Gastrocnemius medialis (tissue), 4 donors: ENCODE results near the gene CMTM4. TPM values are rescaled to one million over a fixed set of nuclear protein-coding genes. Genes with fewer than 3 reads are reported as not detected.

ENCODE experiments used
- ATAC-seq, 2 donors: fragments of 150-250 bp; one replicate each; pipeline ENCODE4 v1.9.1; 2016
- DNase-seq, 2 donors: peaks; one replicate each; pipeline ENCODE4 v3.0.0-alpha.2; 2019
- H3K27ac ChIP-seq, 4 donors: fragments of 200-600 bp; sonication (generic); 1 replicate in 1 of 4; 2 replicates in 3 of 4; pipeline ENCODE4 v1.5.1; 2016 to 2018; ENCODE audit warnings: mild to moderate bottlenecking in 2 of 4, moderate library complexity in 1 of 4
- H3K27me3 ChIP-seq, 3 donors: fragments of 200-600 bp; sonication (generic) in 2 of 3; 1 replicate in 1 of 3; 2 replicates in 2 of 3; pipeline versions ENCODE4 v1.5.1 to v1.6.0; 2016 to 2019; ENCODE audit warnings: mild to moderate bottlenecking in 1 of 3, moderate library complexity in 1 of 3
- H3K36me3 ChIP-seq, 2 donors: fragments of 200-600 bp; sonication (generic) in 1 of 2; one replicate each; pipeline ENCODE4 v1.5.1; 2017 to 2018
- H3K4me1 ChIP-seq, 2 donors: fragments of 200-600 bp; sonication (generic) in 1 of 2; one replicate each; pipeline ENCODE4 v1.5.1; 2016 to 2017; ENCODE audit warnings: mild to moderate bottlenecking in 2 of 2
- H3K4me3 ChIP-seq, 4 donors: fragments of 200-600 bp; sonication (generic) in 3 of 4; 1 replicate in 1 of 4; 2 replicates in 3 of 4; pipeline ENCODE4 v1.5.1; 2016 to 2019; ENCODE audit warnings: mild to moderate bottlenecking in 2 of 4
- H3K9me3 ChIP-seq, 3 donors: fragments of 200-600 bp; sonication (generic) in 2 of 3; 1 replicate in 1 of 3; 2 replicates in 2 of 3; pipeline ENCODE4 v1.5.1; 2016 to 2019
- CTCF ChIP-seq, 5 experiments: fragments of 450-650 bp in 3 of 5; fragments of 200-600 bp in 2 of 5; sonication (generic) in 2 of 5; IDR thresholded peaks in 4 of 5; conservative IDR thresholded peaks in 1 of 5; 1 replicate in 4 of 5; 2 replicates in 1 of 5; pipeline ENCODE4 v1.5.1; 2016 to 2019; ENCODE audit warnings: antibody characterized with exemption in 5 of 5, mild to moderate bottlenecking in 3 of 5, moderate library complexity in 3 of 5
- POLR2A ChIP-seq, 2 donors: fragments of 450-650 bp; IDR thresholded peaks; one replicate each; pipeline ENCODE4 v1.6.1; 2017; ENCODE audit warnings: antibody characterized with exemption in 2 of 2, mild to moderate bottlenecking in 2 of 2, moderate library complexity in 2 of 2
- in situ Hi-C, 4 donors: fragments of 200-750 bp; cut with MboI; loops; one replicate each; pipeline versions ENCODE4 v1.15.0 to v1.8.0; 2017; ENCODE audit warnings: low sequenced_read_pairs in 4 of 4
- intact Hi-C: fragments of 100-400 bp; cut with DNase I; formaldehyde crosslinking; loops from one replicate; pipeline ENCODE4 v1.15.1; 2023; ENCODE audit warnings: low total_unique reads
- total RNA-seq, 4 donors: library from RNA; depleted of rRNA; stranded (reverse); fragments of >200 nt; gene quantifications; one replicate each; pipeline versions ENCODE4 v1.1.0 to v1.2.3, GENCODE V29; 2016

Gene CMTM4
- total RNA-seq, 4 donors from 2014 or later = 5.7 to 15.0 (median 7.2) TPM

- Histone ChIP-seq H3K36me3 (peaks cover 0 to 7% of the 10 kb centered on the region in 2 donors), H3K27ac (no peak within 1 kb of the TSS), H3K27me3 (no peaks in the 10 kb centered on the region), H3K4me3 (no peak within 1 kb of the TSS), H3K4me1 (no peaks in the 10 kb centered on the region), H3K9me3 (no peaks in the 10 kb centered on the region)
- intact Hi-C loops (no loop called here), in situ Hi-C loops (no loop called here)
- no peak for TF ChIP-seq POLR2A (IDR thresholded peaks at IDR 0.05)
- no peak for TF ChIP-seq CTCF (IDR thresholded peaks at IDR 0.05 in 4 of 5, conservative IDR thresholded peaks at IDR 0.05 in 1 of 5)
- DNase-seq (no peak), ATAC-seq (no peak)
These were observed 130.3 kb downstream of the CMTM4 start, which contains the start of gene CMTM1 for GRCh38 chr16:66566051-66566901. CMTM1 (plus strand) TSS chr16:66566439; CDS start chr16:66566514, 75 bp downstream.

Other genes starting within 250 kb of the CMTM4 start
- 10 to 100 TPM; 10.6 to 22.7 (median 15.5) TPM for gene TK2, start 146.6 kb downstream of the CMTM4 start, total RNA-seq
- 1 to 10 TPM; 5.8 to 8.5 (median 6.9) TPM for gene CKLF, start 144.2 kb downstream of the CMTM4 start, total RNA-seq
- under 1 TPM in 1 of 4 donors, not detected in 3; 0.31 TPM for gene CMTM1, start 130.3 kb downstream of the CMTM4 start, total RNA-seq
- gene CMTM2, start 117.3 kb downstream of the CMTM4 start, total RNA-seq = not detected
- 10 to 100 TPM in 1 of 4 donors, 1 to 10 TPM in 3; 2.6 to 11.3 (median 5.1) TPM for gene CMTM3, start 92.0 kb downstream of the CMTM4 start, total RNA-seq
- gene DYNC1LI2, start 54.9 kb upstream of the CMTM4 start, total RNA-seq = 10 to 100 TPM; 57.4 to 80.3 (median 62.6) TPM
- gene TERB1, start 104.8 kb upstream of the CMTM4 start, total RNA-seq = not detected
- gene NAE1, start 134.2 kb upstream of the CMTM4 start, total RNA-seq = 10 to 100 TPM; 29.1 to 57.0 (median 34.8) TPM
- gene CA7, start 147.7 kb upstream of the CMTM4 start, total RNA-seq = under 1 TPM in 1 of 4 donors, not detected in 3; 0.19 TPM
- 1 to 10 TPM; 2.2 to 5.2 (median 4.1) TPM for gene PDP2, start 183.8 kb upstream of the CMTM4 start, total RNA-seq
- gene CDH16, start 222.1 kb upstream of the CMTM4 start, total RNA-seq = under 1 TPM in 3 of 4 donors, not detected in 1; 0.10 to 0.87 (median 0.16) TPM
- gene RRAD, start 228.8 kb upstream of the CMTM4 start, total RNA-seq = 1,000 to 10,000 TPM in 1 of 4 donors, 100 to 1,000 TPM in 3; 286 to 1,191 (median 655) TPM
- 100 to 1,000 TPM; 189 to 338 (median 264) TPM for gene CIAO2B, start 237.7 kb upstream of the CMTM4 start, total RNA-seq
- 10 to 100 TPM; 25.6 to 48.2 (median 37.7) TPM for gene CES2, start 238.8 kb upstream of the CMTM4 start, total RNA-seq